Measurements from ENCODE around the gene TREML1. TPM values are rescaled to one million over a fixed set of nuclear protein-coding genes. Genes with fewer than 3 reads are reported as not detected.

The TREML1 gene
- polyA plus RNA-seq, 1 of the 3 experiments (the other 2 are of a cell fraction) = not detected

GRCh38 chr6:41122918-41123317, 31.2 kb downstream of the TREML1 start (continued):
- no peak for TF ChIP-seq PBX3 (IDR thresholded peaks at IDR 0.05)

DNA sequence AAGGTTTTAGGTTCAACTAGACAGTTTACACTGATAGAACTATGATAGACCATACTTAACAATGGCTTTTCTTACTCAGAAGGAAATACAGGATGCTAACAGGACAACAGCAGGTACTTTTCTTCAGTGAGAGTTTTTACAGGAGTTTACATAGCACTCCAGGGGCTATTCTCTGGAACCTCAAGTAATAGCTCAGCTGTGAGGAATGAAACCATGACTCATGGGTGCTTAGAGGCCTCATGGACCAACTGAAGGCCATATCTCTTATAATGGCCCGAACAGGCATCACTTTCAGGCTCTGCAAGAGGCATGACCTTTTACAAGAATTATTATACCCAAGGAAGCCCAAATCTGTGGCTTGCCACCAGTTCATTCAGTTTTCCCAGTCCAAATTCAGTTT, 31.8 kb downstream of the TREML1 start:
- Histone ChIP-seq H3K79me2 (ENCODE audit: insufficient read depth) (no peaks in the 10 kb centered on the region), H3K27ac (ENCODE audit: low read depth in 2 of 2, low read length in 1 of 2) (no peak overlapping the region), H3K4me1 (ENCODE audit: control insufficient read depth in 1 of 2, insufficient read depth in 2 of 2, low read depth in 1 of 2, low read length in 1 of 2) (no peaks in the 10 kb centered on the region), H3K36me3 (replicated peaks in 1 of 2; ENCODE audit: control insufficient read depth in 1 of 2, insufficient read depth in 2 of 2, low read length in 1 of 2) (no peaks in the 10 kb centered on the region), H3F3A (replicated peaks; ENCODE audit: insufficient read depth) (no peaks in the 10 kb centered on the region), H3K9me2 (no peaks in the 10 kb centered on the region), H3K9me3 (no peaks in the 10 kb centered on the region), H3K4me3 (ENCODE audit: low read depth in 2 of 2, low read length in 1 of 2) (no peak overlapping the region), H3K4me2 (no peak overlapping the region), H3K27me3 (ENCODE audit: insufficient read depth) (no peaks in the 10 kb centered on the region), H2AFZ (ENCODE audit: low read depth) (no peak overlapping the region), H3K9ac (no peak overlapping the region), H4K20me1 (ENCODE audit: insufficient read depth) (no peaks in the 10 kb centered on the region)
- WGBS (ENCODE audit: low lambda C conversion rate) = 78% methylated on average over 1 of the region's 1 CpG
- ChIA-PET CTCF (no interaction called here), POLR2A (no interaction called here)
- no peak for DNase-seq
- no peak for TF ChIP-seq RXRA (IDR thresholded peaks at IDR 0.05; ENCODE audit: borderline replicate concordance, low read depth)
- TF ChIP-seq TAF1 (IDR thresholded peaks at IDR 0.05; ENCODE audit: borderline replicate concordance, low read depth, low read length) = no peak
- no peak for TF ChIP-seq TEAD4 (IDR thresholded peaks at IDR 0.05; ENCODE audit: borderline replicate concordance, insufficient read depth)

GRCh38 chr6:41120058-41120457, 34.1 kb downstream of the TREML1 start:
- Histone ChIP-seq H2AFZ (ENCODE audit: low read depth) (no peak overlapping the region), H4K20me1 (ENCODE audit: insufficient read depth) (no peaks in the 10 kb centered on the region), H3K27me3 (ENCODE audit: insufficient read depth) (no peaks in the 10 kb centered on the region), H3K4me1 (ENCODE audit: control insufficient read depth in 1 of 2, insufficient read depth in 2 of 2, low read depth in 1 of 2, low read length in 1 of 2) (no peaks in the 10 kb centered on the region), H3K4me2 (no peak overlapping the region), H3K9me2 (no peaks in the 10 kb centered on the region), H3K4me3 (ENCODE audit: low read depth in 2 of 2, low read length in 1 of 2) (no peak overlapping the region), H3K36me3 (replicated peaks in 1 of 2; ENCODE audit: control insufficient read depth in 1 of 2, insufficient read depth in 2 of 2, low read length in 1 of 2) (no peaks in the 10 kb centered on the region), H3K9me3 (no peaks in the 10 kb centered on the region), H3K27ac (ENCODE audit: low read depth in 2 of 2, low read length in 1 of 2) (no peak overlapping the region), H3F3A (replicated peaks; ENCODE audit: insufficient read depth) (no peaks in the 10 kb centered on the region), H3K79me2 (ENCODE audit: insufficient read depth) (no peaks in the 10 kb centered on the region), H3K9ac (no peak overlapping the region)
- DNase-seq = no peak
- TF ChIP-seq PBX3 (IDR thresholded peaks at IDR 0.05) = no peak
- POLR2A ChIA-PET = no interaction called here
- CTCF ChIA-PET = interaction anchor here (0.7 to 0.8 kb wide), 2 partner anchors 8 to 160 kb away, joined by 3 read pairs; no protein-coding TSS in a partner anchor
- whole genome bisulfite sequencing (ENCODE audit: low lambda C conversion rate) = 81% methylated on average over 1 of the region's 1 CpG

DNA sequence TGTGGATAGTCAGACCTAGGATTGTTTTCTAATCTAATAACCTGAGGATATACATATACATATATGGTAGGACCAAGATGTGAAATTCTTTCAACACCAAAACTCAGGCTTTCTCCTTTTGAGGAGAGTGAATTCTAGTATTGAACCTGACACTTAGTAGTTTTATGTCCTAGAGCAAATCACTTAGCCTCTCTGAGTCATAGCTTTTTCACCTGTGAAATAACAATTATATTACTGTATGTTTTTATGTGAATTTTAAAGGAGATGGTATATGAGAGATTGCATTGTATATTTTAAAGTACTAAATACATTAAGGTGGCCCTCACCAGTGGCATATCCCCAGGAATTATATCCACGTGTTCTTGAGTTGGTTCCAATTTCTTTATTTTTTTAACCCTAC, 34.6 kb downstream of the TREML1 start:
- Histone ChIP-seq H3K27ac (ENCODE audit: low read depth in 2 of 2, low read length in 1 of 2) (no peak overlapping the region), H3K4me2 (no peak overlapping the region), H3K9me2 (no peaks in the 10 kb centered on the region), H3K79me2 (ENCODE audit: insufficient read depth) (no peaks in the 10 kb centered on the region), H3K9ac (no peak overlapping the region), H3K36me3 (replicated peaks in 1 of 2; ENCODE audit: control insufficient read depth in 1 of 2, insufficient read depth in 2 of 2, low read length in 1 of 2) (no peaks in the 10 kb centered on the region), H3K4me3 (ENCODE audit: low read depth in 2 of 2, low read length in 1 of 2) (no peak overlapping the region), H3F3A (replicated peaks; ENCODE audit: insufficient read depth) (no peaks in the 10 kb centered on the region), H4K20me1 (ENCODE audit: insufficient read depth) (no peaks in the 10 kb centered on the region), H2AFZ (ENCODE audit: low read depth) (no peak overlapping the region), H3K4me1 (ENCODE audit: control insufficient read depth in 1 of 2, insufficient read depth in 2 of 2, low read depth in 1 of 2, low read length in 1 of 2) (no peaks in the 10 kb centered on the region), H3K9me3 (no peaks in the 10 kb centered on the region), H3K27me3 (ENCODE audit: insufficient read depth) (no peaks in the 10 kb centered on the region)
- ChIA-PET CTCF (no interaction called here), POLR2A (no interaction called here)
- no peak for DNase-seq
- WGBS (ENCODE audit: low lambda C conversion rate) = 57% methylated on average over 1 of the region's 1 CpG
- TF ChIP-seq SMC3 (IDR thresholded peaks at IDR 0.05; ENCODE audit: low read depth, low read length) = no peak
- TF ChIP-seq TAF1 (IDR thresholded peaks at IDR 0.05; ENCODE audit: borderline replicate concordance, low read depth, low read length) = no peak
- no peak for TF ChIP-seq CHD2 (IDR thresholded peaks at IDR 0.05; ENCODE audit: low read length, partially characterized antibody)
- no peak for TF ChIP-seq FOSL2 (IDR thresholded peaks at IDR 0.05; ENCODE audit: borderline replicate concordance, low read depth)
- no peak for TF ChIP-seq RCOR1 (IDR thresholded peaks at IDR 0.05; ENCODE audit: low read length)
- no peak for TF ChIP-seq NRF1 (IDR thresholded peaks at IDR 0.05; ENCODE audit: low read depth, low read length)
- TF ChIP-seq, protein P1, sequence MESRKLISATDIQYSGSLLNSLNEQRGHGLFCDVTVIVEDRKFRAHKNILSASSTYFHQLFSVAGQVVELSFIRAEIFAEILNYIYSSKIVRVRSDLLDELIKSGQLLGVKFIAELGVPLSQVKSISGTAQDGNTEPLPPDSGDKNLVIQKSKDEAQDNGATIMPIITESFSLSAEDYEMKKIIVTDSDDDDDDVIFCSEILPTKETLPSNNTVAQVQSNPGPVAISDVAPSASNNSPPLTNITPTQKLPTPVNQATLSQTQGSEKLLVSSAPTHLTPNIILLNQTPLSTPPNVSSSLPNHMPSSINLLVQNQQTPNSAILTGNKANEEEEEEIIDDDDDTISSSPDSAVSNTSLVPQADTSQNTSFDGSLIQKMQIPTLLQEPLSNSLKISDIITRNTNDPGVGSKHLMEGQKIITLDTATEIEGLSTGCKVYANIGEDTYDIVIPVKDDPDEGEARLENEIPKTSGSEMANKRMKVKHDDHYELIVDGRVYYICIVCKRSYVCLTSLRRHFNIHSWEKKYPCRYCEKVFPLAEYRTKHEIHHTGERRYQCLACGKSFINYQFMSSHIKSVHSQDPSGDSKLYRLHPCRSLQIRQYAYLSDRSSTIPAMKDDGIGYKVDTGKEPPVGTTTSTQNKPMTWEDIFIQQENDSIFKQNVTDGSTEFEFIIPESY (IDR thresholded peaks at IDR 0.05; ENCODE audit: borderline replicate concordance, low read depth) = no peak
- TF ChIP-seq FOXM1 (IDR thresholded peaks at IDR 0.05; ENCODE audit: low read depth) = no peak
- TF ChIP-seq USF2 (IDR thresholded peaks at IDR 0.05; ENCODE audit: borderline replicate concordance, low read depth, low read length) = no peak
- TF ChIP-seq ELF1 (IDR thresholded peaks at IDR 0.05) = no peak
